OCI-LY1 (cell line): ENCODE results near the gene PRKCZ.

Source experiments
- H2AFZ ChIP-seq: fragments of 200-600 bp; sonication (generic), shearing (Covaris generic); 2 replicates; pipeline ENCODE4 v1.6.0; 2014; ENCODE audit warnings: antibody characterized with exemption, mild to moderate bottlenecking, low read length
- H3F3A ChIP-seq: fragments of 200-600 bp; sonication (generic), shearing (Covaris generic); 2 replicates; pipeline ENCODE4 v1.6.0; 2014; ENCODE audit warnings: mild to moderate bottlenecking, antibody characterized with exemption, low read length, moderate library complexity; ENCODE audit not compliant: insufficient read depth
- H3K27ac ChIP-seq: fragments of 200-600 bp; sonication (generic); 2 replicates; pipeline ENCODE4 v1.5.1; 2014; ENCODE audit warnings: low read length, mixed run types, mild to moderate bottlenecking, low read depth; ENCODE audit not compliant: poor library complexity, severe bottlenecking
- H3K27me3 ChIP-seq: fragments of 200-600 bp; sonication (generic); 2 replicates; pipeline ENCODE4 v1.6.0; 2014; ENCODE audit warnings: antibody characterized with exemption, mild to moderate bottlenecking, low read length, moderate library complexity; ENCODE audit not compliant: insufficient read depth
- H3K36me3 ChIP-seq: fragments of 200-600 bp; sonication (generic); 2 replicates; pipeline ENCODE4 v1.6.1; 2014; ENCODE audit warnings: mild to moderate bottlenecking, antibody characterized with exemption, low read length, moderate library complexity, mixed read lengths; ENCODE audit not compliant: insufficient read depth
- H3K4me1 ChIP-seq: fragments of 200-600 bp; sonication (generic); 2 replicates; pipeline ENCODE4 v1.5.1; 2014; ENCODE audit warnings: mild to moderate bottlenecking, low read length, moderate library complexity; ENCODE audit not compliant: insufficient read depth, severe bottlenecking
- H3K4me2 ChIP-seq: fragments of 200-600 bp; sonication (generic), shearing (Covaris generic); 2 replicates; pipeline ENCODE4 v1.6.1; 2014; ENCODE audit warnings: low read length
- H3K4me3 ChIP-seq: fragments of 200-600 bp; sonication (generic); 2 replicates; pipeline ENCODE4 v1.5.1; 2014; ENCODE audit warnings: low read length, low read depth, mild to moderate bottlenecking, mixed read lengths; ENCODE audit not compliant: poor library complexity, severe bottlenecking
- H3K79me2 ChIP-seq: fragments of 200-600 bp; shearing (Covaris generic); 2 replicates; pipeline ENCODE4 v1.6.1; 2016; ENCODE audit warnings: mixed run types, low read length, mixed read lengths; ENCODE audit not compliant: insufficient read depth
- H3K9ac ChIP-seq: fragments of 200-600 bp; sonication (generic), shearing (Covaris generic); 2 replicates; pipeline ENCODE4 v1.6.1; 2014; ENCODE audit warnings: mild to moderate bottlenecking, low read length, mixed read lengths
- H3K9me2 ChIP-seq: fragments of 200-600 bp; sonication (generic), shearing (Covaris generic); 2 replicates; pipeline ENCODE4 v1.6.1; 2014; ENCODE audit warnings: low read depth, mild to moderate bottlenecking, low read length, mixed read lengths
- H3K9me3 ChIP-seq: fragments of 200-600 bp; shearing (Covaris generic); 2 replicates; pipeline ENCODE4 v1.6.1; 2014; ENCODE audit warnings: low read length, mixed read lengths
- H4K20me1 ChIP-seq: fragments of 200-600 bp; sonication (generic), shearing (Covaris generic); 2 replicates; pipeline ENCODE4 v1.6.0; 2016; ENCODE audit warnings: mild to moderate bottlenecking, low read length; ENCODE audit not compliant: insufficient read depth
- EZH2 ChIP-seq: fragments of 200-600 bp; sonication (generic), shearing (Covaris generic); IDR thresholded peaks from 2 replicates; pipeline ENCODE4 v1.8.0; 2017; ENCODE audit warnings: borderline replicate concordance, mixed run types, mild to moderate bottlenecking, antibody characterized with exemption, low read length, moderate library complexity, mixed read lengths
- TF ChIP-seq, protein P1 (sequence below): fragments of 200-600 bp; sonication (generic), shearing (Covaris generic); IDR thresholded peaks from 2 replicates; pipeline ENCODE4 v1.5.1; 2017; ENCODE audit warnings: mild to moderate bottlenecking, antibody characterized with exemption, low read length, moderate library complexity, mixed read lengths

PRKCZ gene

DNA sequence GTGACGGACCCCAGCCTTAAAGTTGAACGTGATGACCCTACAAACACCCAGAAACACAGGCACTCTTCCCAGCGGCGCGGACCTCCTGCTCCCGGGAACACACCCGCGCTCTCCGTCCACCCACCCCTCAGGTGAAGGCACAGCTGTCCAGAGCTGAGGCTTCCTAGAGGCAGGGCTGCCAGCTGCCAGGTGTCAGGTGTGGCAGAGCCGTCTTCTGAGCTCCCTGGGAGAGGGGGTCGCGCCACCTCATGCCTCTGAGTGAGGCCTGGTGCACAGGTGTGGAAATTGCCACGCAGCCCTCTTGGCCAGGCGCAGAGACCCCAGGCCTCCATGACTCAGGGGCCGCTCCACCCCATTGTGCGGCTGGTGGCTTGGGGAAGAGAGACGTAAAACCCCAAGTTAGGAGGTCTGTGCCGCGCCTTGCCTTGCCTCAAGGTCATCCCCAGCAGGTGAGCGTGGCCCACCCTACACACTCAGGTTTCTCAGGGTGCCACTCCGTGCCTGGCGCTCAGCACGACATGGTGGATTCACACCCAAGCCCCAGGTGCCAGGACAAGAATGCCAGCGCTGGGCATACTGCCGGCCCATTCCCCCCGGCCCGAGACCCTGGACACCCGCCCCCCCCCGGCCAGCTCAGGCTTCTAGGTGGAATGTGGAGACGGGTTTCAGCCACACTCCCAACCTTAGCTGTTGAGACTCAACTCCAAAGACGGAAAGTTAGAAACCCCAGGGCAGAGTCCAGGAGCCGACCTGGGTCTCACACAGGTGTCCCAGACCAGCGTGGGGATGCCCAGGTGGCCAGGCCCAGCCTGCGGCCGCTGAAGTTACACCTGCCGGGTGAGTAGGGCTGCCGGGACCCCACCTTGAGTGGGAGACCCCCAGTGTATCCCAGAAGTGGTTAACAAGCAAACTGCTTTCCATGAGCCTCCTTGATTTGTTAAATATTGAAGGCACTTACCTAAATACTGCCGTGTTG, 136.0 kb downstream of the PRKCZ start:
- Histone ChIP-seq H3K4me3 (no peak overlapping the region), H3K9ac (no peak overlapping the region), H2AFZ (no peak overlapping the region), H4K20me1 (no peaks in the 10 kb centered on the region), H3K9me3 (no peaks in the 10 kb centered on the region), H3K4me2 (no peak overlapping the region), H3K27me3 (no peaks in the 10 kb centered on the region), H3K79me2 (no peaks in the 10 kb centered on the region), H3K9me2 (no peaks in the 10 kb centered on the region), H3F3A (no peaks in the 10 kb centered on the region), H3K36me3 (no peaks in the 10 kb centered on the region), H3K4me1 (peaks cover 18% of the 10 kb centered on the region), H3K27ac (no peak overlapping the region)
- TF ChIP-seq EZH2 = no peak
- TF ChIP-seq, protein P1, sequence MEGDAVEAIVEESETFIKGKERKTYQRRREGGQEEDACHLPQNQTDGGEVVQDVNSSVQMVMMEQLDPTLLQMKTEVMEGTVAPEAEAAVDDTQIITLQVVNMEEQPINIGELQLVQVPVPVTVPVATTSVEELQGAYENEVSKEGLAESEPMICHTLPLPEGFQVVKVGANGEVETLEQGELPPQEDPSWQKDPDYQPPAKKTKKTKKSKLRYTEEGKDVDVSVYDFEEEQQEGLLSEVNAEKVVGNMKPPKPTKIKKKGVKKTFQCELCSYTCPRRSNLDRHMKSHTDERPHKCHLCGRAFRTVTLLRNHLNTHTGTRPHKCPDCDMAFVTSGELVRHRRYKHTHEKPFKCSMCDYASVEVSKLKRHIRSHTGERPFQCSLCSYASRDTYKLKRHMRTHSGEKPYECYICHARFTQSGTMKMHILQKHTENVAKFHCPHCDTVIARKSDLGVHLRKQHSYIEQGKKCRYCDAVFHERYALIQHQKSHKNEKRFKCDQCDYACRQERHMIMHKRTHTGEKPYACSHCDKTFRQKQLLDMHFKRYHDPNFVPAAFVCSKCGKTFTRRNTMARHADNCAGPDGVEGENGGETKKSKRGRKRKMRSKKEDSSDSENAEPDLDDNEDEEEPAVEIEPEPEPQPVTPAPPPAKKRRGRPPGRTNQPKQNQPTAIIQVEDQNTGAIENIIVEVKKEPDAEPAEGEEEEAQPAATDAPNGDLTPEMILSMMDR = no peak

GRCh38 chr1:2186901-2187300, 136.7 kb downstream of the PRKCZ start:
- peaks cover 18% of the 10 kb centered on the region for H3K4me1 ChIP-seq
- no peaks in the 10 kb centered on the region for H3K9me3 ChIP-seq
- H3K27me3 ChIP-seq = no peaks in the 10 kb centered on the region
- H3F3A ChIP-seq = no peaks in the 10 kb centered on the region
- H4K20me1 ChIP-seq = no peaks in the 10 kb centered on the region
- no peaks in the 10 kb centered on the region for H3K79me2 ChIP-seq
- H3K9ac ChIP-seq = no peak overlapping the region
- TF ChIP-seq, protein P1 = no peak
- no peak overlapping the region for H3K27ac ChIP-seq
- no peak overlapping the region for H2AFZ ChIP-seq
- H3K36me3 ChIP-seq = no peaks in the 10 kb centered on the region
- H3K9me2 ChIP-seq = no peaks in the 10 kb centered on the region
- no peak overlapping the region for H3K4me3 ChIP-seq
- H3K4me2 ChIP-seq = no peak overlapping the region

GRCh38 chr1:2187619-2188018, 137.4 kb downstream of the PRKCZ start:
- H3K4me1 ChIP-seq = peaks cover 18% of the 10 kb centered on the region
- H3K27ac ChIP-seq = no peak overlapping the region
- no peaks in the 10 kb centered on the region for H3K9me2 ChIP-seq
- H2AFZ ChIP-seq = no peak overlapping the region
- H3K27me3 ChIP-seq = no peaks in the 10 kb centered on the region
- TF ChIP-seq EZH2 = no peak
- TF ChIP-seq, protein P1 = no peak
- no peaks in the 10 kb centered on the region for H3K9me3 ChIP-seq
- H4K20me1 ChIP-seq = no peaks in the 10 kb centered on the region
- H3K4me2 ChIP-seq = no peak overlapping the region
- no peaks in the 10 kb centered on the region for H3F3A ChIP-seq
- H3K79me2 ChIP-seq = no peaks in the 10 kb centered on the region
- no peaks in the 10 kb centered on the region for H3K36me3 ChIP-seq
- no peak overlapping the region for H3K4me3 ChIP-seq
- no peak overlapping the region for H3K9ac ChIP-seq
